Retinal pigment epithelial cell (primary cell): ENCODE results near the gene NKAPD1.
"Not testable (repeated sequence)": the region's sequence is repeated elsewhere in the genome, so short reads cannot be mapped to it uniquely, and the experiment has no call there.

Experiments used
- DNase-seq: peaks from one replicate; pipeline ENCODE4 v3.0.0-alpha.2; 2010; ENCODE audit warnings: low read depth
- H3K4me3 ChIP-seq: 2 replicates; pipeline ENCODE4 v1.5.1; 2011; ENCODE audit warnings: mild to moderate bottlenecking, low read length, control low read depth, moderate library complexity
- TF ChIP-seq, protein P1 (sequence below): conservative IDR thresholded peaks from 2 replicates; pipeline ENCODE4 v1.5.1; 2011; ENCODE audit warnings: low read depth, low read length, control low read depth, inconsistent platforms

Gene NKAPD1

DNA sequence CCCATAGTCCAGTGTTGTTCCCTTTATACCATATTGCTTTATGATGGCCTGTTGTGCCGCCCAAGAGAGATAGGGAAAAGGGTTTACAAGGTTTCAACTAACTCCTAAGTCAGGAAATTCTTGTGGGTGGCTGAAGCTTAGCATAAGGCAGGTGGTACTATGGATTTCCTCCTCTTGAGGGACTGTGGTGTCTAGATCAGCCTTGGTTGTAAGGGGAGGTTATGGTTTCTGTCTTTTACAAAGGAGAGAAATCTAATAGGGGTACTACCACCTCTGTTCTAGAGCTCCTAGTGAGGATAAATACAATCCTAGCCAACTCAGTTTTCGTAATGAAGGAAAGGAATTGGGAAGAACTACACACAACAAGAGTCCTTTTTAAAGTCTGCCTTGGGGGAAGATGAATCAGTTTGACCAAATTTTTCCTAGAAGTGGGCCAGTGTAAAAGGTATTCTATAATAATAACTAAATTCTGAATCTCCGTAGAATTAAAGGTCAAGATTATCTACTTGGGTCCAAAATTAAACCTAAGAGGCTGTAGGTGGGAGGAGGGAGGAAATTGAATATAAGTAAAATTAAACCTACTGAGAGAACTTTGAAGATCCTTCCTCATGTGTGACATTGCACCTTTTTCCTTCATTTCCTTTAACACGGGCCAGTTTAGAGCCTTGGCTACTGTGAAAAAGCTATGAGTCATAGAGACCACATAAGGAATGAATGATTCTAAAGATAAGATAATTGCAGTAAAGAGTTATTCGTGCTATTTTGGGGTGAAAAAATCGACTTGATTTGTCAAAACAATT is 31.7 kb upstream of the NKAPD1 start:
- TF ChIP-seq, protein P1, sequence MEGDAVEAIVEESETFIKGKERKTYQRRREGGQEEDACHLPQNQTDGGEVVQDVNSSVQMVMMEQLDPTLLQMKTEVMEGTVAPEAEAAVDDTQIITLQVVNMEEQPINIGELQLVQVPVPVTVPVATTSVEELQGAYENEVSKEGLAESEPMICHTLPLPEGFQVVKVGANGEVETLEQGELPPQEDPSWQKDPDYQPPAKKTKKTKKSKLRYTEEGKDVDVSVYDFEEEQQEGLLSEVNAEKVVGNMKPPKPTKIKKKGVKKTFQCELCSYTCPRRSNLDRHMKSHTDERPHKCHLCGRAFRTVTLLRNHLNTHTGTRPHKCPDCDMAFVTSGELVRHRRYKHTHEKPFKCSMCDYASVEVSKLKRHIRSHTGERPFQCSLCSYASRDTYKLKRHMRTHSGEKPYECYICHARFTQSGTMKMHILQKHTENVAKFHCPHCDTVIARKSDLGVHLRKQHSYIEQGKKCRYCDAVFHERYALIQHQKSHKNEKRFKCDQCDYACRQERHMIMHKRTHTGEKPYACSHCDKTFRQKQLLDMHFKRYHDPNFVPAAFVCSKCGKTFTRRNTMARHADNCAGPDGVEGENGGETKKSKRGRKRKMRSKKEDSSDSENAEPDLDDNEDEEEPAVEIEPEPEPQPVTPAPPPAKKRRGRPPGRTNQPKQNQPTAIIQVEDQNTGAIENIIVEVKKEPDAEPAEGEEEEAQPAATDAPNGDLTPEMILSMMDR, result no peak
- H3K4me3 ChIP-seq, result no peak overlapping the region
- DNase-seq, result no peak

DNA sequence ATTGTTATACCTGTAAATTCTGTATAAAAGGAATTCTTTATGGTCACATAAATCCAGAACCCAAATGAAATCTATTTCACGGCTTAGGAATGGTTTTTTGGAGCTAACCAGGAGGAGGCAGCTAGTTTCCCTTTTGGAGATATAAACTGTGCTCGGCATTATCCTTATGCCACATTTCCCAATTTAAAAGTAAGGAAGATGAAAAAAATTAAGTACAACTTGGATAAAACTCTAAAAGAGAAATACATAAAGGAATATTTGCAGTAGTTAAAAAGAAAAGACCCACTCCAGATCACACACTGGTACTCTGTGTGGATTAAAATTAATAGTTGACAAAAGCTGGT is 31.2 kb upstream of the NKAPD1 start:
- no peak overlapping the region for H3K4me3 ChIP-seq
- TF ChIP-seq, protein P1, result no peak
- no peak for DNase-seq

DNA sequence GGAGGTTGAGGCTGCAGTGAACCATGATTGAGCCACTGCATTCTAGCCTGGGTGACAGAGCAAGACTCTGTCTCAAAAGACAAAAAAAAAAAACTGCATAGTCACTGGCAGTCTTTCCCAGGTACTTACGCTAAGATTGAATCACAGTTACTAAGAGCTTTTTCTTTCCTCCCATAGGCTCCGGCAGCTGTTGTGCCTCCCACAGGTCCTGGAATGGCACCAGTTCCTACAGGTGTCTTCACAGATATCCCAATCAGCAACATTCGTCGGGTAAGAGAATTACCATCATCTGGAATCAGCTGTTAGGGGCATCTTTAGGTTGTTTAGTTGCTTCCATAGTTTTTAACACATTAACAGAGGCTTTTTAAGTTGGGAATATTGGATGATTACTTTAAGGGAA is 29.1 kb upstream of the NKAPD1 start:
- TF ChIP-seq, protein P1, result no peak
- DNase-seq, result no peak
- no peak overlapping the region for H3K4me3 ChIP-seq

DNA sequence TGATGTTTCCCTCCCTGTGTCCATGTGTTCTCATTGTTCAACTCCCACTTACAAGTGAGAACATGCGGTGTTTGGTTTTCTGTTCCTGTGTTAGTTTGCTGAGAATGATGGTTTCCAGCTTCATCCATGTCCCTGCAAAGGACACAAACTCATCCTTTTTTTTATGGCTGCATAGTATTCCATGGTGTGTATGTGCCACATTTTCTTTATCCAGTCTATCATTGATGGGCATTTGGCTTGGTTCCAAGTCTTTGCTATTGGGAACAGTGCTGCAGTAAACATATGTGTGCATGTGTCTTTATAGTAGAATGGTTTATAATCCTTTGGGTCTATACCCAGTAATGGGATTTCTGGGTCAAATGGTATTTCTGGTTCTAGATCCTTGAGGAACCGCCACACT is 27.5 kb upstream of the NKAPD1 start:
- H3K4me3 ChIP-seq, DNase-seq: not testable (repeated sequence)

DNA sequence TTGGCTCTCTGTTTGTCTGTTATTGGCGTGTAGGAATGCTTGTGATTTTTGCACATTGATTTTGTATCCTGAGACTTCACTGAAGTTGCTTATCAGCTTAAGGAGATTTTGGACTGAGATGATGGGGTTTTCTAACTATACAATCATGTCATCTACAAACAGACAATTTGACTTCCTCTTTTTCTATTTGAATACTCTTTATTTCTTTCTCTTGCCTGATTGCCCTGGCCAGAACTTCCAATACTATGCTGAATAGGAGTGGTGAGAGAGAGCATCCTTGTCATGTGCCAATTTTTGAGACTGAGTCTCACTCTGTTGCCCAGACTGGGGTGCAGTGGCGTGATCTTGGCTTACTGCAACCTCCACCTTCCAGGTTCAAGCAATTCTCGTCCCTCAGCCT is 25.8 kb upstream of the NKAPD1 start:
- not testable (repeated sequence) for DNase-seq, H3K4me3 ChIP-seq

DNA sequence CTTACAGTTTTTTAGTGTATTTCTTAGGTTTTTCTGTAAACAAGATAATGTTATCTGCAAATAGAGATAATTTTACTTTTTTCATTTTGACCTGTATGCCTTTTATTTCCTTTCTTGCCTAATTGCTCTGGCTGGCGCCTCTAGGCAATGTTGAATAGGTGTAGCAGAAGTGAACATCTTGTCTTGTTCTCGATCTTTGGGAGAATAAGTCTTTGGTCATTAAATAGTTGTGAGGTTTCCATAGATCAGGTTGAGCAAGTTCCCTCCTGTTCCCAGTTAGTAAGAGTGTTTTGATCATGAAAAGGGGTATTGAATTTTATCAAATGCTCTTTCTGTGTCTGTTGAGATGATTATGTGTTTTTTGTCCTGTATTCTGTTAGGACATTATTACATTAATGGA is 24.3 kb upstream of the NKAPD1 start:
- TF ChIP-seq, protein P1, result no peak
- DNase-seq, result no peak
- no peak overlapping the region for H3K4me3 ChIP-seq

DNA sequence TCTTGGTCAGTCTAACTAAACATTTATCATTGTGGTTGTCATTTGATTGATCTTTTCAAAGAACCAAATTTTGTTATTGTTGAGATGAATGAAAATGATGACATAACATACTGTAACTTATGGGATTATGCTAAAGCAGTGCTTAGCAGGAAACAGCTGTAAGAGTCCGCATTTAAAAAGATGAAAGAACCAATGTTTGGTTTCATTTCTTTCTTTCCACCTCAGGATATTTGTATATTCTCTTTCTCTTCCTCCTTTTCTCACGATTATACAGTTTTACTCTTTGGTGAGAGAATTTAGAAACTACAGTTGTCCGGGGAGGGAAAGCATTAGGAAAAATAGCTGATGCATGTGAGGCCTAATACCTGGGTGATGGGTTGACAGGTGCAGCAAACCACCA is 23.4 kb upstream of the NKAPD1 start:
- no peak overlapping the region for H3K4me3 ChIP-seq
- TF ChIP-seq, protein P1, result no peak
- no peak for DNase-seq

DNA sequence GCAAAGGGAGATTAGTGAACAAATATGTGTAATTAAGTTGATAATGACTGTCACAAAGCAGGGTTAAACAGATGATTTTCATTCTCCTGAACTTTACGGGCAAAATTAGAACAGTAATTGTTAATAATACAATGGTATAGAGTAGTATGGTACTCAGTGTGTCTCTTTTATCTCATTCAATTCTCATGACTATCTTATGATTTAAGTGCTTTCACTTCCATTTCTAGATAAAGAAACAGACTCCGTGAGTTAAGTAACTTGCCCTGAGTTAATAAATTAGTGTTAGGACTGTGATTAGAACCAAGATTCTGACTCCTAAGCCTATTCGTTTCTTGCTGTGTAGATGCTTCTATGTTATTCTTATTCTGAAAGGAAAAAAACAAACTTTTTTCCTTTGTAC is 22.3 kb upstream of the NKAPD1 start:
- TF ChIP-seq, protein P1, result no peak
- DNase-seq, result no peak
- H3K4me3 ChIP-seq, result no peak overlapping the region
